NCI-H2227 treated with DMSO at 0.1 percent for 48 hours (cell line): ENCODE data around the gene SMG9.
A peak's percentile ranks its signal among the peaks of the same experiment; 100 is the strongest.

Experiments used
- DNase-seq: peaks from one replicate; lab custom pipeline; 2025; lab: John Stamatoyannopoulos, UW

SMG9 gene

GRCh38 chr19:43755256-43755801 lies 567 bp upstream of the SMG9 start:
- peak; percentile 62 for DNase-seq

DNA sequence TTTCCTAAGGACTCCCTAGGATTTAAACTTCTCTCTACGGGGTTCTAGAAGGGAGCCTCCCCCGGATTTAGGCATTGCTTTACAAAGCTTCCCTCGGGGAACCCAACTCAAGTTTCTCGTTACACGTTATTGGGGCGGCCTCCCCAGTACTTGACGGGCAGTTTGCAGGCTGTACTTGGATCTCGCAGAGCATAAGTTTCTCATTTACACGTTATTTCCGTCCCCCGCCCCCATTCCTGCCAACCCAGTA lies 584 bp downstream of the SMG9 start:
- no peak for DNase-seq

DNA sequence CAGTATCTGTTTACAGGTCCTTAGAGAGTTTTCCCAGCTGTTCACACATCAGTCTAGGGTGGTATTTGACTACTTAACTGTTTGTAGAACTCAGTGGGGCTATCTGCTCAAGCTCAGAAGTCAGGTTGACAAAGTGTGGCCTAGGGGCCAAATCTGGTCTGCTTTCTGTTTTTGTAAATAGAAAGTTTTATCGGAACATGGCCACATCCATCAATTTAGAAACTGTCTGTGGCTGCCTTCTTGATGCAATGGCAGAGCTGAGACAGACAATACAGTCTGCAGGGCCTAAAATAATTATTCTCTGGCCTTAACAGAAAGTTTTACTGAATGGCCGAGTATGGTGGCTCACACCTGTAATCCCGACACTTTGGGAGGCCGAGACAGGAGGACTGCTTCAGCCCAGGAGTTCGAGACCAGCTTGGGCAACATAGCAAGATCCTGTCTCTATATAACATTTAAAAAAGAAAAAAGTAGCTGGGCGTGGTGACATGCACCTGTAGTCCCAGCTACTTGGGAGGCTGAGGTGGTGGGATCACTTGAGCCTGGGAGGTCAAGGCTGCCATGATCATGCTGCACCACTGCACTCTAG lies 2.4 kb downstream of the SMG9 start:
- DNase-seq = no peak

- DNase-seq = no peak
These were observed 3.1 kb downstream of the SMG9 start for GRCh38 chr19:43751466-43752220.

GRCh38 chr19:43749898-43750297 lies 4.9 kb downstream of the SMG9 start:
- no peak for DNase-seq

GRCh38 chr19:43749152-43749551 lies 5.6 kb downstream of the SMG9 start:
- no peak for DNase-seq

- DNase-seq = no peak
These were observed 6.1 kb downstream of the SMG9 start for GRCh38 chr19:43748685-43749084.

DNA sequence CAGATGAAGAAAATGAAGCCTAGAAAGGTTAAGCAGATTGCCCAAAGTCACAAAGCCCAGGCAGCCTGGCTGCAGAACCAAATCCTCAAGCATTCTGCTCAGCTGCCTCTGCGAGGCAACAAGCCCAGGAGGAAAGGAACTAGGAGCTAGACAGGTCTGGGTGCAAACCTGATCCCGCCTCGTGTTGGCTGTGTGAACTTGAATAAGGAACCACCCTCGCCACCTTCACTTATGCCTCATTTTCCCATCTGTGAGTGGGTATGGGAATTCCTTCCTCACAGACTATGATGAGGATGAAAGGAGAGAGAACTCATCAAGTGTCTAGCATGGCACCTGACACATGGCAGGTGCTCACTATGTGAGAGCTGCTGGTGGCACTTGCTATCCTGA lies 6.6 kb downstream of the SMG9 start:
- DNase-seq = no peak

DNA sequence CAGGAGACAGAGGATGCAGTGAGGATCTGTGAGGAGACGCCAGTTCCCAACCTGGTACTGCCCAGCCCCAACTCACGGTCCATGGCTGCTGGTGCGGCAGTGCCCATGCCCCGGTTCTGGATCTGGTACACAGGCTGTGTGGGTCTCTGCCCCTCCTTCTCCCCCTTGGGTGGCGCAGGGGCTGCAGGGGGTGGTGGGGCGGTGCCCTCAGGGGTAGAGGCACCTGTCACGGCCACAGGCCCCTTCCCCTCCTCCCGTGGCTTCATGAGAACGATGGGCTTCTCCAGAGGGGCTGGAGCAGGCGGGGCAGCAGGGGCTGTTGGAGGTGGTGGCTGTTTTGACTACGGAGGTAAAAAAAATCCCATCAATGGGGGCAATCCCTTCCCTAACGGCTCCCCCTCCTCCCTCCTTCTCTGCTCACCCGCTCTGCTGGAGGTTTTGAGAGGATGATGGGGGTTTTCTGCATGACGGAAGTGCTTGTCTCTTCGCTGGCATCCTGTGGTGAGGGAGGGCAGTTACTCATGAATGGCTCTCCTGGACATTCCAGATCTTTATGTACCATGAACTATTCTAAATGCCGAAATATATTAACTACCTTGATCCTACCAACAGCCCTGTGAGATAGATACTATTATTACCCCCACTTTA lies 7.1 kb downstream of the SMG9 start:
- DNase-seq = no peak

- no peak for DNase-seq
These were observed 11.7 kb downstream of the SMG9 start for GRCh38 chr19:43743059-43743458.

- no peak for DNase-seq
These were observed 13.5 kb downstream of the SMG9 start for GRCh38 chr19:43741075-43741825.

DNA sequence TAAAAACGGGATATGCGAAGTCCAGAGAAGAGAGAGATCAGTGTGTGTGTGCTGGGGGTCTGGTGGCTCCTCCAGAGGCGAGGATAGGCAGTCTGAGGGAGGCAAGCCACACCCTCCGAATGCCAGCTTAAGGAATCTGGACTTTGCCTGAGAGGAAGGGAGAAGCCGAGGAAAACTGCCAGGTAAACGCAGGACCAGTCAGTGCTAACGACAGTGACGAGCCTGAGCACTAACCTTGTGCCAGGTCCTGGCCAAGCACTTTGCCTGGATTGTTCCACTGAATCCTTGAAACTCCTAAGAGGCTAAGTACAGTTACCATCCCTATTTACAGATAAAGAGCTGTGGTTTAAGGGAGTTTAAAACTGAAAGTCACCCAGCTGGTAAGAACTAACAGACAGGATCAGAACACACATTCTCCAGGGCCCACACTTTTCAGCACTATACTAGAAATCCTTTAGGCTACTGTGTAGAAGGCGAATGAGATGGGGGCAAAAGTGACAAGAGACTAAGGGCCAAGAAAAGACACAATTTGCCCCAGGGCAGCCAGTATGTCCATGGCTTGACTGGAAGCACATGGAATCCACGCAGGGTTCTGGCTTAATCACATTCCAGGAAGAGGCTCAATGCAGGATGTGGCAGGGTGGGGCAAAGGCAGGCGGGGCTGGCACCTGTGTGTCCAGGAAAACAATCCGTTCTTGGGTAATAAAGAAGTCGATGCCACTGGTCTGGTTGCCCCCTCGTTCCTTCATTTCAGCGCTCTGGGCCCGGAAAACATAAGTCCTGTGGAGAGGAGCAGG lies 15.1 kb downstream of the SMG9 start:
- no peak for DNase-seq

GRCh38 chr19:43738780-43739211 lies 16.0 kb downstream of the SMG9 start:
- DNase-seq = no peak

GRCh38 chr19:43735957-43736356 lies 18.8 kb downstream of the SMG9 start:
- DNase-seq = no peak

- no peak for DNase-seq
These were observed 19.7 kb downstream of the SMG9 start for GRCh38 chr19:43735013-43735412.

DNA sequence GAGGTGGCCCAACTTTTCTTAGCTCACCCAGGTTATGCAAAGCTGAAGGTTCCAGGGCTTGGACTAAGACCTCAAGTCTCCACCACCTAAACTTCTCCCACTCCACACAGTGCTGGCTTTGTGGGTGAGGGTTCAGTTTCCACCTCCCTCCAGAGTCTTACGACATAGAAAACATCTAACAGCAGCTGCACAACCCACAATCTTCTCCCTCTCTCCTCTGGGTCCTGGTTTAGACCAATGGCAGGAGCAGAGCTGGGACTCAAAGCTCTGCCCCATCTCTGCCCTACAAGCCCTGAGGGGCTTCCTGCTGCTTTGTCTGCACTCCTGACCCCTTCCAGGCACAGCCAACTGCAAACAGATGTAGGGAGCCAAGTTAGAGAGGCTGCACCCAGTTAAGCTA lies 22.9 kb downstream of the SMG9 start:
- DNase-seq = no peak

- no peak for DNase-seq
These were observed 23.4 kb downstream of the SMG9 start for GRCh38 chr19:43731346-43731745.

GRCh38 chr19:43729919-43730318 lies 24.8 kb downstream of the SMG9 start:
- no peak for DNase-seq

DNA sequence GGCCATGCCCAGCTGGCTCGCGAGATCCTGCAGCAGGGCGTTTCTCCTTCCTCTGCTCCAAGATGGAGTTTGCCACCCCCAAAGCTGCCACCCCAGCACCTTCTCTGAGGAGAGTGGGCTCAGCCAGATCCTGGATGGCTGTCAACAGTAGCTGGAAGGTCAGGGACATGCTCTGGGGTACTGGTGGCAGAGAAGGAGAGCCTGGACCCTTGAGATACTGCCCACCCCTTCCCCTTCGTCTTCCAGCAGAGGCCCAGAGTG lies 27.2 kb downstream of the SMG9 start:
- DNase-seq = no peak

DNA sequence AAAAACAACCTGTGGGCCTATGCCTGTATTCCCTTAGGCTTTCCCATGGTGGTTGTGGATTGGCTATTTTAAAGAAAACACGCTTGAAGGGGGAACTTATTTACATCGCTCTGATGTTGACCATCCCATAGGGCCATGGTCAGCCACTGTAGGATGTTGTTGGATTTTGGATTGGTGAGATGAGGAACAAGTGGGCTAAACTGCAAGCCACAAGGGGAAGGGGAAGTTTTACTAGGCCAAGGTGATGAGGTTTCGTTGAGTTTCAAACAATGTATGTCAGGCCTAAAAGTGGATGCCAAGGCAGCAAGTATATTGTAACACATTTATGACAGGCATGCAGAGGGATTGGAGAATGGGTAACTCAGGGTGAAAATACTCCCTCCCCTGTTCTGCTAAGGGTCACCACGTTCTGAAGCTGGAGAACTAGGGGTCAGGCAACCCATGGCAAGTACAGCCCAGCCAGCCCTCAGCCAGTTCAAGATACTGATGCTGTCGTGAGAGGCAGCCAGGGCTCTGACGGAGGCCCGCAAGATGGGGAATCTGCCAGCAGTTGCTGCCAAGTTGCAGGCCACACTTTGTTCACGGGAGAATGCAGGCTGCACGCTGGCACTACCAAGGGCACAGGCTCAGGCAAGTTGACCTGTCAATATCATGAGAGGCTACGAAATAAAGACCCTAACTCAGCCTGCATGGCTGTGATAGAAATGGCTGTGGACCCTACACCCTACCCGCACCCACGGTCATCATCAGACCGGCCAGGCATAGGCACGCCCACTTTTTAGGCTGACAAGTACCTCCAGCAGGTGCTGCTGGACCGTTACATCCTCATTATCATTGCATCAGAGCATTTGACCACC lies 27.8 kb downstream of the SMG9 start:
- DNase-seq = no peak

GRCh38 chr19:43725468-43725867 lies 29.3 kb downstream of the SMG9 start:
- no peak for DNase-seq
